IMR-90 (cell line): Measurements from ENCODE around the gene MAD2L2. TPM values are rescaled to one million over a fixed set of nuclear protein-coding genes. Genes with fewer than 3 reads are reported as not detected.

Source experiments
- ATAC-seq: fragments of 200-7000 bp; cut with Tn5 transposase; 2 replicates; pipeline ENCODE4 v1.9.1; 2020; ENCODE audit warnings: low read depth, mild to moderate bottlenecking, moderate library complexity
- BruUV-seq: library from RNA; stranded (reverse); fragments of 400-500 nt; replicated peaks from 2 replicates; lab custom pipeline; 2021; lab: Mats Ljungman, UMichigan
- CTCF ChIA-PET: fragments of 300-600 bp; formaldehyde crosslinking; extraction: SDS; loops from one replicate; lab custom pipeline; 2021; ENCODE audit warnings: antibody characterized with exemption; lab: Yijun Ruan, JAX
- POLR2A ChIA-PET: fragments of 300-600 bp; sonication (Branson Sonifier 250); formaldehyde crosslinking; loops from one replicate; lab custom pipeline; 2022; ENCODE audit warnings: antibody characterized with exemption; ENCODE audit not compliant: unreplicated experiment; lab: Charles Lee
- DNase-seq: peaks from one replicate; pipeline ENCODE4 v3.0.0; 2013
- H2AFZ ChIP-seq: replicated peaks from 2 replicates; pipeline ENCODE3; 2013; ENCODE audit warnings: low read length, mild to moderate bottlenecking; ENCODE audit not compliant: poor library complexity
- H2AK5ac ChIP-seq: 2 replicates; pipeline ENCODE4 v1.6.1; 2013; ENCODE audit warnings: low read depth, low read length, inconsistent platforms
- H2AK9ac ChIP-seq: replicated peaks from 2 replicates; pipeline ENCODE3; 2013; ENCODE audit warnings: mild to moderate bottlenecking, low read depth, low read length, moderate library complexity; ENCODE audit not compliant: poor library complexity
- H2BK120ac ChIP-seq: 2 replicates; pipeline ENCODE4 v1.6.1; 2013; ENCODE audit warnings: low read depth, low read length, inconsistent platforms
- H2BK15ac ChIP-seq: 3 replicates; pipeline ENCODE4 v1.6.1; 2013; ENCODE audit warnings: low read depth, low read length, inconsistent platforms
- H2BK20ac ChIP-seq: 2 replicates; pipeline ENCODE4 v1.6.1; 2013; ENCODE audit warnings: low read depth, mild to moderate bottlenecking, inconsistent platforms, low read length, moderate library complexity
- H2BK5ac ChIP-seq: 2 replicates; pipeline ENCODE4 v1.6.1; 2013; ENCODE audit warnings: mild to moderate bottlenecking, low read depth, low read length, inconsistent platforms; ENCODE audit not compliant: poor library complexity, severe bottlenecking
- H3K14ac ChIP-seq: replicated peaks from 2 replicates; pipeline ENCODE4 v1.6.1; 2013; ENCODE audit warnings: low read depth, low read length, inconsistent platforms
- H3K18ac ChIP-seq: 2 replicates; pipeline ENCODE4 v1.6.1; 2013; ENCODE audit warnings: low read depth, low read length, control low read depth
- H3K23ac ChIP-seq: 2 replicates; pipeline ENCODE4 v1.6.1; 2013; ENCODE audit warnings: low read depth, low read length, inconsistent platforms
- H3K27ac ChIP-seq: 2 replicates; pipeline ENCODE4 v1.5.1; 2013; ENCODE audit warnings: mild to moderate bottlenecking, control low read depth, low read length; ENCODE audit not compliant: insufficient read depth
- H3K27me3 ChIP-seq: 2 replicates; pipeline ENCODE4 v1.6.1; 2013; ENCODE audit warnings: low read length; ENCODE audit not compliant: control insufficient read depth, insufficient read depth
- H3K36me3 ChIP-seq: 2 replicates; pipeline ENCODE4 v1.6.1; 2013; ENCODE audit warnings: low read length, mixed read lengths; ENCODE audit not compliant: control insufficient read depth, insufficient read depth
- H3K4ac ChIP-seq: 2 replicates; pipeline ENCODE4 v1.6.1; 2013; ENCODE audit warnings: low read depth, low read length, inconsistent platforms
- H3K4me1 ChIP-seq: 2 replicates; pipeline ENCODE4 v1.6.1; 2013; ENCODE audit warnings: low read length, mixed read lengths; ENCODE audit not compliant: control insufficient read depth, insufficient read depth
- H3K4me2 ChIP-seq: 2 replicates; pipeline ENCODE4 v1.6.1; 2013; ENCODE audit warnings: low read depth, mild to moderate bottlenecking, control low read depth, low read length, moderate library complexity
- H3K4me3 ChIP-seq: 2 replicates; pipeline ENCODE4 v1.5.1; 2013; ENCODE audit warnings: low read depth, mild to moderate bottlenecking, control low read depth, low read length, moderate library complexity; ENCODE audit not compliant: insufficient read depth
- H3K56ac ChIP-seq: 2 replicates; pipeline ENCODE4 v1.6.1; 2013; ENCODE audit warnings: low read length, inconsistent platforms; ENCODE audit not compliant: insufficient read depth; ENCODE audit errors: extremely low read depth
- H3K79me1 ChIP-seq, 2 experiments: 2 replicates each; pipeline ENCODE4 v1.6.1; 2013; ENCODE audit warnings: low read length in 2 of 2, inconsistent platforms in 1 of 2, low read depth in 1 of 2
- H3K9ac ChIP-seq: 2 replicates; pipeline ENCODE4 v1.6.1; 2013; ENCODE audit warnings: low read depth, low read length, control low read depth
- H3K9me1 ChIP-seq: 2 replicates; pipeline ENCODE4 v1.6.1; 2013; ENCODE audit warnings: low read length, inconsistent platforms; ENCODE audit not compliant: insufficient read depth
- H3K9me3 ChIP-seq: 2 replicates; pipeline ENCODE4 v1.6.1; 2013; ENCODE audit warnings: low read length; ENCODE audit not compliant: control insufficient read depth, insufficient read depth
- H4K20me1 ChIP-seq: 2 replicates; pipeline ENCODE4 v1.6.1; 2013; ENCODE audit warnings: low read length, inconsistent platforms; ENCODE audit not compliant: insufficient read depth
- H4K5ac ChIP-seq: 2 replicates; pipeline ENCODE4 v1.6.1; 2013; ENCODE audit warnings: mild to moderate bottlenecking, low read depth, low read length, control low read depth
- H4K8ac ChIP-seq, 2 experiments: 2 replicates each; pipeline ENCODE4 v1.6.1; 2013; ENCODE audit warnings: low read depth in 2 of 2, low read length in 2 of 2, control low read depth in 1 of 2, inconsistent platforms in 1 of 2
- H4K91ac ChIP-seq: 2 replicates; pipeline ENCODE4 v1.6.1; 2013; ENCODE audit warnings: low read depth, low read length, inconsistent platforms; ENCODE audit not compliant: insufficient read depth
- BHLHE40 ChIP-seq: fragments of 150-350 bp; IDR thresholded peaks from 2 replicates; pipeline ENCODE4 v1.6.1; 2016; ENCODE audit warnings: mild to moderate bottlenecking, low read depth, low read length
- CEBPB ChIP-seq: IDR thresholded peaks from 2 replicates; pipeline ENCODE4 v1.6.1; 2012; ENCODE audit warnings: low read depth, low read length, improper control_type of control experiment
- CHD1 ChIP-seq: IDR thresholded peaks from 2 replicates; pipeline ENCODE4 v1.6.1; 2012; ENCODE audit warnings: low read depth, low read length, improper control_type of control experiment
- FOS ChIP-seq: fragments of 150-350 bp; IDR thresholded peaks from 2 replicates; pipeline ENCODE4 v1.6.1; 2016; ENCODE audit warnings: low read depth, low read length
- MAFK ChIP-seq: IDR thresholded peaks from 2 replicates; pipeline ENCODE4 v1.6.1; 2012; ENCODE audit warnings: low read depth, low read length, improper control_type of control experiment
- MAZ ChIP-seq: IDR thresholded peaks from 2 replicates; pipeline ENCODE4 v1.6.1; 2012; ENCODE audit warnings: low read depth, mild to moderate bottlenecking, low read length, improper control_type of control experiment, moderate library complexity, borderline replicate concordance
- MXI1 ChIP-seq: IDR thresholded peaks from 2 replicates; pipeline ENCODE4 v1.6.1; 2012; ENCODE audit warnings: low read depth, mild to moderate bottlenecking, low read length, moderate library complexity, borderline replicate concordance
- NFE2L2 ChIP-seq: fragments of 150-350 bp; IDR thresholded peaks from 2 replicates; pipeline ENCODE4 v1.6.1; 2016; ENCODE audit warnings: low read depth, mild to moderate bottlenecking, low read length
- POLR2A ChIP-seq: IDR thresholded peaks from 2 replicates; pipeline ENCODE4 v1.6.1; 2012; ENCODE audit warnings: mild to moderate bottlenecking, low read depth, low read length
- RAD21 ChIP-seq: IDR thresholded peaks from 2 replicates; pipeline ENCODE4 v1.6.1; 2012; ENCODE audit warnings: low read length, improper control_type of control experiment
- RCOR1 ChIP-seq: IDR thresholded peaks from 2 replicates; pipeline ENCODE4 v1.6.1; 2012; ENCODE audit warnings: mild to moderate bottlenecking, low read length, improper control_type of control experiment; ENCODE audit not compliant: insufficient replicate concordance
- RFX5 ChIP-seq: IDR thresholded peaks from 2 replicates; pipeline ENCODE4 v1.8.0; 2012; ENCODE audit warnings: low read depth, mild to moderate bottlenecking, low read length, moderate library complexity
- SMC3 ChIP-seq: fragments of 150-350 bp; IDR thresholded peaks from 2 replicates; pipeline ENCODE4 v1.6.1; 2016; ENCODE audit warnings: low read depth, mild to moderate bottlenecking, antibody characterized with exemption, low read length, moderate library complexity
- USF2 ChIP-seq: fragments of 150-350 bp; IDR thresholded peaks from 2 replicates; pipeline ENCODE4 v1.6.1; 2017; ENCODE audit warnings: mild to moderate bottlenecking, antibody characterized with exemption, low read length, low read depth
- WGBS, 2 experiments: methylation state at CpG; one replicate each; pipeline versions ENCODE4 v1.1.5 to v1.1.7; 2013; ENCODE audit warnings: missing lambda C conversion rate in 2 of 2; ENCODE audit not compliant: insufficient read length in 1 of 2; ENCODE audit errors: extremely low coverage in 2 of 2; 5-methylcytosine and 5-hydroxymethylcytosine counted together
- dilution Hi-C: fragments of 300-500 bp; cut with HindIII; formaldehyde crosslinking; loops from one replicate; pipeline ENCODE4 v1.14.3; 2018; ENCODE audit warnings: low sequenced_read_pairs; ENCODE audit not compliant: unreplicated experiment
- in situ Hi-C: fragments of 300-500 bp; cut with MboI; formaldehyde crosslinking; loops from 3 replicates; pipeline ENCODE4 v1.14.3; 2019; ENCODE audit warnings: low sequenced_read_pairs, inconsistent platforms, mixed read lengths
- intact Hi-C: fragments of 100-400 bp; cut with micrococcal nuclease; formaldehyde crosslinking; loops from 2 replicates; pipeline ENCODE4 v1.10.0; 2022
- polyA plus RNA-seq, 3 experiments: library from polyadenylated mRNA; depleted of rRNA; stranded (reverse); fragments of >200 nt; gene quantifications; 2 replicates each; pipeline ENCODE4 v1.2.3, GENCODE V29; 2012; ENCODE audit warnings: low replicate concordance in 1 of 3
- total RNA-seq: library from RNA; depleted of rRNA; stranded (reverse); fragments of >200 nt; gene quantifications from 2 replicates; pipeline ENCODE4 v1.2.3, GENCODE V29; 2012
- TF ChIP-seq, protein P1 (sequence below): fragments of 150-350 bp; IDR thresholded peaks from 2 replicates; pipeline ENCODE4 v1.6.1; 2016; ENCODE audit warnings: low read depth, mild to moderate bottlenecking, low read length, moderate library complexity, borderline replicate concordance
- TF ChIP-seq, protein P2 (sequence below): conservative IDR thresholded peaks from 2 replicates; pipeline ENCODE4 v1.5.1; 2012; ENCODE audit warnings: mild to moderate bottlenecking, low read depth, low read length, improper control_type of control experiment

Gene MAD2L2
- total and polyA plus RNA-seq, 2 of the 4 experiments (the other 2 are of a cell fraction), result 44.6 to 70.9 TPM

- Histone ChIP-seq H3K4me2 (no peak overlapping the region), H3K79me1 (no peaks in the 10 kb centered on the region), H2BK15ac (no peak overlapping the region), H3K9me3 (no peaks in the 10 kb centered on the region), H3K4ac (no peak overlapping the region), H3K9ac (no peak overlapping the region), H4K91ac (no peak overlapping the region), H2AK9ac (no peak overlapping the region), H2BK5ac (no peak overlapping the region), H3K36me3 (no peaks in the 10 kb centered on the region), H3K27ac (no peak overlapping the region), H3K56ac (no peak overlapping the region), H4K20me1 (no peaks in the 10 kb centered on the region), H3K14ac (no peak overlapping the region), H3K4me3 (no peak overlapping the region), H3K27me3 (peaks cover 54% of the 10 kb centered on the region), H3K4me1 (no peaks in the 10 kb centered on the region; the same call in 1 of the 2 replicates), H2AFZ (no peak overlapping the region), H2BK20ac (no peak overlapping the region), H3K9me1 (peaks cover 4% of the 10 kb centered on the region), H2AK5ac (no peak overlapping the region), H4K8ac (no peak overlapping the region), H4K5ac (no peak overlapping the region), H3K23ac (no peak overlapping the region), H2BK120ac (no peak overlapping the region), H3K18ac (no peak overlapping the region)
- in situ Hi-C loops, result no loop called here
- BruUV-seq, result no TSS peak
- WGBS, 2 experiments, result no CpG with 5 or more reads among the region's 11 CpGs
- TF ChIP-seq NFE2L2 (no peak), MXI1 (no peak), BHLHE40 (no peak), USF2 (no peak), POLR2A (no peak), CHD1 (no peak), RFX5 (no peak), RCOR1 (no peak), RAD21 (no peak), MAZ (no peak), SMC3 (no peak), CEBPB (no peak), FOS (no peak), MAFK (no peak)
- TF ChIP-seq, protein P1, sequence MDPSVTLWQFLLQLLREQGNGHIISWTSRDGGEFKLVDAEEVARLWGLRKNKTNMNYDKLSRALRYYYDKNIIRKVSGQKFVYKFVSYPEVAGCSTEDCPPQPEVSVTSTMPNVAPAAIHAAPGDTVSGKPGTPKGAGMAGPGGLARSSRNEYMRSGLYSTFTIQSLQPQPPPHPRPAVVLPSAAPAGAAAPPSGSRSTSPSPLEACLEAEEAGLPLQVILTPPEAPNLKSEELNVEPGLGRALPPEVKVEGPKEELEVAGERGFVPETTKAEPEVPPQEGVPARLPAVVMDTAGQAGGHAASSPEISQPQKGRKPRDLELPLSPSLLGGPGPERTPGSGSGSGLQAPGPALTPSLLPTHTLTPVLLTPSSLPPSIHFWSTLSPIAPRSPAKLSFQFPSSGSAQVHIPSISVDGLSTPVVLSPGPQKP, result no peak
- TF ChIP-seq, protein P2, sequence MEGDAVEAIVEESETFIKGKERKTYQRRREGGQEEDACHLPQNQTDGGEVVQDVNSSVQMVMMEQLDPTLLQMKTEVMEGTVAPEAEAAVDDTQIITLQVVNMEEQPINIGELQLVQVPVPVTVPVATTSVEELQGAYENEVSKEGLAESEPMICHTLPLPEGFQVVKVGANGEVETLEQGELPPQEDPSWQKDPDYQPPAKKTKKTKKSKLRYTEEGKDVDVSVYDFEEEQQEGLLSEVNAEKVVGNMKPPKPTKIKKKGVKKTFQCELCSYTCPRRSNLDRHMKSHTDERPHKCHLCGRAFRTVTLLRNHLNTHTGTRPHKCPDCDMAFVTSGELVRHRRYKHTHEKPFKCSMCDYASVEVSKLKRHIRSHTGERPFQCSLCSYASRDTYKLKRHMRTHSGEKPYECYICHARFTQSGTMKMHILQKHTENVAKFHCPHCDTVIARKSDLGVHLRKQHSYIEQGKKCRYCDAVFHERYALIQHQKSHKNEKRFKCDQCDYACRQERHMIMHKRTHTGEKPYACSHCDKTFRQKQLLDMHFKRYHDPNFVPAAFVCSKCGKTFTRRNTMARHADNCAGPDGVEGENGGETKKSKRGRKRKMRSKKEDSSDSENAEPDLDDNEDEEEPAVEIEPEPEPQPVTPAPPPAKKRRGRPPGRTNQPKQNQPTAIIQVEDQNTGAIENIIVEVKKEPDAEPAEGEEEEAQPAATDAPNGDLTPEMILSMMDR, result no peak
- no peak for ATAC-seq
- ChIA-PET CTCF (no interaction called here), POLR2A (no interaction called here)
- DNase-seq, result no peak
- dilution Hi-C loops, result no loop called here
- intact Hi-C loops, result no loop called here
Observed at GRCh38 chr1:11704194-11704529, 23.2 kb upstream of the MAD2L2 start.
